Neural crest cell (in vitro differentiated cells): ENCODE results near the gene CCN6. TPM values are rescaled to one million over a fixed set of nuclear protein-coding genes. Genes with fewer than 3 reads are reported as not detected.
"Not testable (repeated sequence)": the region's sequence is repeated elsewhere in the genome, so short reads cannot be mapped to it uniquely, and the experiment has no call there.

ENCODE experiments used
- DNase-seq: peaks from one replicate; pipeline ENCODE4 v3.0.0; 2021; ENCODE audit warnings: low read depth, mixed read lengths, low spot score
- H3K27ac Mint-ChIP-seq: one replicate; pipeline ENCODE4 v1.8.0; 2021; ENCODE audit warnings: mild to moderate bottlenecking, mixed read lengths; ENCODE audit not compliant: unreplicated experiment
- H3K27me3 Mint-ChIP-seq: 2 replicates; pipeline ENCODE4 v1.8.0; 2021; ENCODE audit warnings: low read depth, mild to moderate bottlenecking, mixed read lengths
- H3K36me3 Mint-ChIP-seq: 2 replicates; pipeline ENCODE4 v1.8.0; 2021; ENCODE audit warnings: low read depth, mild to moderate bottlenecking, mixed read lengths
- H3K4me1 Mint-ChIP-seq: 2 replicates; pipeline ENCODE4 v1.8.0; 2021; ENCODE audit warnings: mixed read lengths
- H3K4me3 Mint-ChIP-seq: one replicate; pipeline ENCODE4 v1.8.0; 2021; ENCODE audit warnings: mild to moderate bottlenecking, mixed read lengths
- H3K9me3 Mint-ChIP-seq: 2 replicates; pipeline ENCODE4 v1.8.0; 2021; ENCODE audit warnings: mixed read lengths
- total RNA-seq: library from RNA; stranded (reverse); gene quantifications from 2 replicates; pipeline ENCODE4 v1.2.1, GENCODE V29; 2021
- TF ChIP-seq, protein P1 (sequence below): fragments of 200-600 bp; sonication (generic); conservative IDR thresholded peaks from 2 replicates; pipeline ENCODE4 v1.5.0; 2021; ENCODE audit warnings: antibody characterized with exemption, mild to moderate bottlenecking

CCN6 gene
- total RNA-seq, 1 donor from 2014 or later: not detected

- no peak overlapping the region for H3K4me3 Mint-ChIP-seq
- TF ChIP-seq, protein P1, sequence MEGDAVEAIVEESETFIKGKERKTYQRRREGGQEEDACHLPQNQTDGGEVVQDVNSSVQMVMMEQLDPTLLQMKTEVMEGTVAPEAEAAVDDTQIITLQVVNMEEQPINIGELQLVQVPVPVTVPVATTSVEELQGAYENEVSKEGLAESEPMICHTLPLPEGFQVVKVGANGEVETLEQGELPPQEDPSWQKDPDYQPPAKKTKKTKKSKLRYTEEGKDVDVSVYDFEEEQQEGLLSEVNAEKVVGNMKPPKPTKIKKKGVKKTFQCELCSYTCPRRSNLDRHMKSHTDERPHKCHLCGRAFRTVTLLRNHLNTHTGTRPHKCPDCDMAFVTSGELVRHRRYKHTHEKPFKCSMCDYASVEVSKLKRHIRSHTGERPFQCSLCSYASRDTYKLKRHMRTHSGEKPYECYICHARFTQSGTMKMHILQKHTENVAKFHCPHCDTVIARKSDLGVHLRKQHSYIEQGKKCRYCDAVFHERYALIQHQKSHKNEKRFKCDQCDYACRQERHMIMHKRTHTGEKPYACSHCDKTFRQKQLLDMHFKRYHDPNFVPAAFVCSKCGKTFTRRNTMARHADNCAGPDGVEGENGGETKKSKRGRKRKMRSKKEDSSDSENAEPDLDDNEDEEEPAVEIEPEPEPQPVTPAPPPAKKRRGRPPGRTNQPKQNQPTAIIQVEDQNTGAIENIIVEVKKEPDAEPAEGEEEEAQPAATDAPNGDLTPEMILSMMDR: no peak
- no peak overlapping the region for H3K27ac Mint-ChIP-seq
- H3K4me1 Mint-ChIP-seq: peaks cover 43% of the 10 kb centered on the region
- H3K27me3 Mint-ChIP-seq: no peaks in the 10 kb centered on the region
- H3K9me3 Mint-ChIP-seq: no peaks in the 10 kb centered on the region
- DNase-seq: no peak
- no peaks in the 10 kb centered on the region for H3K36me3 Mint-ChIP-seq
Observed at GRCh38 chr6:112044856-112045255, 9.0 kb upstream of the CCN6 start.

GRCh38 chr6:112047523-112047922 lies 6.4 kb upstream of the CCN6 start:
- not testable (repeated sequence) for H3K9me3 Mint-ChIP-seq, H3K27me3 Mint-ChIP-seq, H3K4me3 Mint-ChIP-seq, H3K36me3 Mint-ChIP-seq, DNase-seq, H3K27ac Mint-ChIP-seq
- peaks cover 18% of the 10 kb centered on the region for H3K4me1 Mint-ChIP-seq

GRCh38 chr6:112049026-112049799 lies 4.7 kb upstream of the CCN6 start:
- Mint-ChIP-seq H3K36me3 (peaks cover 3% of the 10 kb centered on the region), H3K4me1 (peaks cover 9% of the 10 kb centered on the region), H3K9me3 (no peaks in the 10 kb centered on the region), H3K27ac (no peak overlapping the region), H3K27me3 (no peaks in the 10 kb centered on the region), H3K4me3 (no peak overlapping the region)
- DNase-seq: no peak
- TF ChIP-seq, protein P1: no peak

- no peak overlapping the region for H3K27ac Mint-ChIP-seq
- H3K36me3 Mint-ChIP-seq: peaks cover 3% of the 10 kb centered on the region
- no peak overlapping the region for H3K4me3 Mint-ChIP-seq
- no peaks in the 10 kb centered on the region for H3K9me3 Mint-ChIP-seq
- no peak for DNase-seq
- no peaks in the 10 kb centered on the region for H3K27me3 Mint-ChIP-seq
- TF ChIP-seq, protein P1: no peak
- H3K4me1 Mint-ChIP-seq: peaks cover 9% of the 10 kb centered on the region
Observed at GRCh38 chr6:112049996-112050395, 3.9 kb upstream of the CCN6 start.

DNA sequence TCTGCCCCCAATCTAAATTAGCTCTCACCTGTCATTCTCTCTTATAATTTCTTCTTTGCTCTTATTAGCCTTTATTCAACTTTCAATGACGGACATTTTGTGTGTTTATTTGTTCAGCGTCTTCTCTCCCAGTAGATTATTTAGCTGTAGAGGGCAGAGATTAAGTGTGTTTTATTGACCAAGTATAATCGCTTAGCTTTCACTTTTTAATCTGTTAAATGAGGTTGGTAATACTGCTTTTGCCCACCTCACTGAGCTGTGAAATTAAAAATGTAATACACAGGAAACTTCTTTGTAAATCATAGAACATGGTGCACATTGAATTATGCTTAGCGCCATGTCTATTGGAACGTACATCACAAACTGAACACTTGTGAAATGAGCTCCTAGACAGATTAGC lies 3.5 kb upstream of the CCN6 start:
- H3K36me3 Mint-ChIP-seq: peaks cover 3% of the 10 kb centered on the region
- no peak overlapping the region for H3K27ac Mint-ChIP-seq
- H3K4me3 Mint-ChIP-seq: no peak overlapping the region
- no peaks in the 10 kb centered on the region for H3K9me3 Mint-ChIP-seq
- TF ChIP-seq, protein P1: no peak
- no peaks in the 10 kb centered on the region for H3K27me3 Mint-ChIP-seq
- DNase-seq: no peak
- H3K4me1 Mint-ChIP-seq: peaks cover 9% of the 10 kb centered on the region

GRCh38 chr6:112051251-112051740 lies 2.6 kb upstream of the CCN6 start:
- DNase-seq, H3K4me3 Mint-ChIP-seq, H3K36me3 Mint-ChIP-seq, H3K9me3 Mint-ChIP-seq, H3K27ac Mint-ChIP-seq, H3K27me3 Mint-ChIP-seq, H3K4me1 Mint-ChIP-seq: not testable (repeated sequence)
